T-helper 1 cell treated with Interleukin-12 subunit alpha and Interleukin-12 subunit beta and Interleukin-4 antibody, amounts not matched to agents 30 μg/mL and 1 μg/mL, for 36 hours (primary cell): ENCODE data around the gene WDR7.

Experiments used
- H3K27ac Mint-ChIP-seq: one replicate; pipeline ENCODE4 v1.8.0; 2021; ENCODE audit warnings: mild to moderate bottlenecking, mixed read lengths
- H3K27me3 Mint-ChIP-seq: one replicate; pipeline ENCODE4 v1.8.0; 2021; ENCODE audit warnings: low read depth, mixed read lengths
- H3K36me3 Mint-ChIP-seq: one replicate; pipeline ENCODE4 v1.8.0; 2021; ENCODE audit warnings: low read depth, mixed read lengths
- H3K4me1 Mint-ChIP-seq: one replicate; pipeline ENCODE4 v1.8.0; 2021; ENCODE audit warnings: low read depth, mixed read lengths
- H3K4me3 Mint-ChIP-seq: one replicate; pipeline ENCODE4 v1.8.0; 2021; ENCODE audit warnings: mild to moderate bottlenecking, moderate library complexity, mixed read lengths
- H3K9me3 Mint-ChIP-seq: one replicate; pipeline ENCODE4 v1.8.0; 2021; ENCODE audit warnings: mixed read lengths

WDR7 gene

DNA sequence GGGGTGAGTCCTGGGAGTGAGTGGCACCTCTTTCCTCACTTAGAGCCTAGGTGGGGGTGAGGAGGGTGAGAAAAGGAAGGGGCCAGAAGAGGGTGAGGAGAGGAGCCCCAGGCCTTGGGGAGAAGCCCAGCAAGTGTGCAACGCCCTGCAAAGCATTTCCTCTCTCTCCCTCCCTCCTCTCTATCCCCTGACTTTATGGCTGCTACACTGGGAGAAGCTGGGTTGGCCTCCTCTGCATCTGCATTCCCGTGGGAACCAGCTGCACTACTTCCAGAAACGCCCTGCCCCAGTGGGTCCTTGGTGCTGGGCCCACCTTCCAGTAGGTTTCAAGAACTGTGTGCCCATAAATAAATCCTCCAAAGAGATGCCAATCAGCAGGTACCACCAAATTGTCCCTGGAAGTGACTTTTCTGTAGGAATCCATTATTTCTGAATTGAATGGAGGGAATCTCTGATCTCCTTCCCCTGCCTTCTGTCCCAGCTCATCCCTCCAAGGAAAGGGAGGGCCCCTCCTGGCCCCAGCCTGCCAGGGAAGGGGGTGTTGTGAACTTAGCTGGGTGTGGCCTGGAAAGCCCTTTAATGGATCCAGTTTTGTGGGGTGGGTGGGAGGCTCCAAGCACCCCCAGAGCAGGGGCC lies 400.0 kb downstream of the WDR7 start:
- Mint-ChIP-seq H3K4me3 (no peak overlapping the region), H3K36me3 (no peaks in the 10 kb centered on the region), H3K9me3 (peaks cover 18% of the 10 kb centered on the region), H3K27me3 (peaks cover 3% of the 10 kb centered on the region), H3K27ac (no peak overlapping the region), H3K4me1 (peaks cover 6% of the 10 kb centered on the region)

DNA sequence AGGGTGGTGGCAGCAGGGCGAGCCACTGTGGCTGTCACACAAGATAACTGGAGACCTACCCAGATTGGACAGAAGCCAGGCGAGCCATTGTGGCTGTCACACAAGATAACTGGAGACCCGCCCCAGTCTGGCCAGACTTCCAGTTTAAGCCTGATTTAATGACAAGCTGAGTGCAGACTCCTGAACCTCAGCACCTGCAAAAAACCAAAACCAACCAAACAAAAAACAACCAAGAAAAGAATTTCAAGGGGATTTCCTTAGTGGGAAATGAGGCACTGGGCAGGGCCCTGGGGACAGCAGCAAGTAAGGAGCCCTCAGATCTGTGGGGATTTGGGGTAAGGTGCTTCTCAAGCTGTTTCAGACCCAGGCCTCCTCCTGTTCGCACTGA lies 400.5 kb downstream of the WDR7 start:
- no peak overlapping the region for H3K27ac Mint-ChIP-seq
- H3K9me3 Mint-ChIP-seq: peaks cover 18% of the 10 kb centered on the region
- H3K27me3 Mint-ChIP-seq: peaks cover 3% of the 10 kb centered on the region
- peaks cover 6% of the 10 kb centered on the region for H3K4me1 Mint-ChIP-seq
- no peak overlapping the region for H3K4me3 Mint-ChIP-seq
- no peaks in the 10 kb centered on the region for H3K36me3 Mint-ChIP-seq

DNA sequence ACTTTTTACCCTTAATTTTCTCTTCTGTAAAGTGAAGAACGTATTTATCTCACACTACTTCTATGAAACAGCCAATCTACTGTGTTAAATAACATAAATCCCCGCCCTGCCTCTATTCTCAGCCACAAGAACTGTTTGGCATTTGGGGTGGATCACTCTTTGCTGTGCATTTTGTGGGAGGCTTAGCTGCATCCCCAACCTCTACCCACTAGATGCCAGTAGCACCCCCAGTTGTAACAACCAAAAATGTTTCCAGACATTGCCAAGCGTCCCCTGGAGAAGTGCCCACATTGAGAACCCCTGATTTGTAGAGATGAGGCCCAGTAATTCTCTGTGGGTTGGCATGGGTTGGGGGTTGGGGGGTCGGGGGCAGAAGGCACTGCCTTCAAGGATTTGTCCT lies 401.0 kb downstream of the WDR7 start:
- H3K27me3 Mint-ChIP-seq: peaks cover 3% of the 10 kb centered on the region
- H3K9me3 Mint-ChIP-seq: peaks cover 18% of the 10 kb centered on the region
- H3K27ac Mint-ChIP-seq: no peak overlapping the region
- H3K4me3 Mint-ChIP-seq: no peak overlapping the region
- H3K4me1 Mint-ChIP-seq: peaks cover 6% of the 10 kb centered on the region
- no peaks in the 10 kb centered on the region for H3K36me3 Mint-ChIP-seq

DNA sequence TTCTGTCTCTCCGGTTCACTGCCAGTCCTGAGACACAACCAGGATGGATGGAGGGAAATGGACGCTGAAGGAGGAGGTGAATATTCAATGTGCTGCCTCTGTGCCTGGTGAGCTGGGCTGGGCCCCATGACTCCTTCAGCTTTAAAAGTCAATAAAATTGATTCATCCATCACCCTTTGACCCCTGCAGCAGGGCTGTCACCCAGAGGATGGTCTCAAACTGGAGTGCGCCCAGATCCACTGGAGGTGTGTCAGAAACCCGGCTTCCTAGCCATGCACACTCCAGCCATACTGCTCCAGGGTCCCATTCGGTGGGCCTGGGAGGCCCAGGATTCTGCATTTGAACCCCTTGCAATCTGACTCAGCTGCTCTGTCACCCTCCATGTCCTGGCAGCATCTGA lies 401.6 kb downstream of the WDR7 start:
- no peak overlapping the region for H3K4me3 Mint-ChIP-seq
- peaks cover 18% of the 10 kb centered on the region for H3K9me3 Mint-ChIP-seq
- no peak overlapping the region for H3K27ac Mint-ChIP-seq
- H3K4me1 Mint-ChIP-seq: peaks cover 6% of the 10 kb centered on the region
- no peaks in the 10 kb centered on the region for H3K36me3 Mint-ChIP-seq
- H3K27me3 Mint-ChIP-seq: peaks cover 3% of the 10 kb centered on the region

GRCh38 chr18:57054891-57055290 lies 403.7 kb downstream of the WDR7 start:
- no peak overlapping the region for H3K27ac Mint-ChIP-seq
- H3K4me1 Mint-ChIP-seq: peaks cover 6% of the 10 kb centered on the region
- peaks cover 3% of the 10 kb centered on the region for H3K27me3 Mint-ChIP-seq
- peaks cover 18% of the 10 kb centered on the region for H3K9me3 Mint-ChIP-seq
- no peaks in the 10 kb centered on the region for H3K36me3 Mint-ChIP-seq
- no peak overlapping the region for H3K4me3 Mint-ChIP-seq

DNA sequence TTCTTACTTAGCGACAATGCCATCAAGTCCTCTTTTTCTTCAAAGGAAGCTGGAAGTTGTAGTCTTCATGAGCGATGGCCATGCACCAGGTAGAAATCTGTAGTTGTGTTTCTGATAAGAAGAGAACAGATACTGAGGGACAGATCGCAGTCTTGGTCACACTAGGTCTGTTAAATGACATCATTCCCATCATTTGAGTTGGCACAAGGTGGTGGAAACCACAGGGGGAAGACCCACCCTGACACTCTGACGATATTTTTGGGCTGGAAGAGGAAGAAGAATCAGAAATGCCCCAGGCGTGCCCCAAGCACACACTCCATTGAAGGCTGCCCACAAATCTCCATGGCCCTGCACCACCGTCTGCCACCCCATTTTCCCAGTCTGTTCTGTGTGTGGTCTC lies 406.7 kb downstream of the WDR7 start:
- H3K4me1 Mint-ChIP-seq: peaks cover 3% of the 10 kb centered on the region
- H3K27ac Mint-ChIP-seq: no peak overlapping the region
- no peak overlapping the region for H3K4me3 Mint-ChIP-seq
- peaks cover 18% of the 10 kb centered on the region for H3K9me3 Mint-ChIP-seq
- no peaks in the 10 kb centered on the region for H3K36me3 Mint-ChIP-seq
- H3K27me3 Mint-ChIP-seq: peaks cover 3% of the 10 kb centered on the region

GRCh38 chr18:57058734-57059133 lies 407.6 kb downstream of the WDR7 start:
- no peaks in the 10 kb centered on the region for H3K36me3 Mint-ChIP-seq
- H3K27ac Mint-ChIP-seq: no peak overlapping the region
- peaks cover 3% of the 10 kb centered on the region for H3K27me3 Mint-ChIP-seq
- H3K9me3 Mint-ChIP-seq: peaks cover 18% of the 10 kb centered on the region
- no peak overlapping the region for H3K4me3 Mint-ChIP-seq
- peaks cover 3% of the 10 kb centered on the region for H3K4me1 Mint-ChIP-seq

GRCh38 chr18:57059366-57059765 lies 408.2 kb downstream of the WDR7 start:
- H3K27me3 Mint-ChIP-seq: peaks cover 3% of the 10 kb centered on the region
- no peak overlapping the region for H3K4me3 Mint-ChIP-seq
- H3K36me3 Mint-ChIP-seq: no peaks in the 10 kb centered on the region
- peaks cover 18% of the 10 kb centered on the region for H3K9me3 Mint-ChIP-seq
- no peak overlapping the region for H3K27ac Mint-ChIP-seq
- H3K4me1 Mint-ChIP-seq: peaks cover 3% of the 10 kb centered on the region

- no peaks in the 10 kb centered on the region for H3K36me3 Mint-ChIP-seq
- H3K9me3 Mint-ChIP-seq: peaks cover 3% of the 10 kb centered on the region
Measured at GRCh38 chr18:57060814-57061213, 409.7 kb downstream of the WDR7 start.

DNA sequence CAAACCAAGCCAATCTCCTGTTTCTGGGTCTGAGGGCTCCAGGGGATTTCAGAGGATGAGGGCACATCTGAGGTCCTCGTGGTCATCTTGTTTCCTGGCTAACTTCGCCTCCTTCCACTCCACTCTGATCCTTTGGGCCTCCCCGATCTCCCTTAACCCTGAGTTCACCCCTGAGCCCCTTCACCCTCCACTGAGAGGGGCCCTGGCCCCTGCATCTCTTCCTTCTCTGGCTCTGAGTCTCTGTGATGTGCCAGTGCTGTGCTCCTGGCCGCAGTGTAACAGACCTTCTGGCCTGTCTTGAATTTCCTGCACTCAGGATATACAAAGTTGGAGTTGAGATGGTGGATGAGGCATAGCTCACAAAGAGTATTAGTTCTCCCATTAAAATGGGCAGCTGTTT lies 411.0 kb downstream of the WDR7 start:
- Mint-ChIP-seq H3K27ac (no peak overlapping the region), H3K27me3 (no peaks in the 10 kb centered on the region), H3K36me3 (no peaks in the 10 kb centered on the region), H3K4me3 (no peak overlapping the region), H3K9me3 (no peaks in the 10 kb centered on the region), H3K4me1 (peaks cover 3% of the 10 kb centered on the region)

More at GRCh38 chr18:57060814-57061213, 409.7 kb downstream of the WDR7 start:
- H3K27ac Mint-ChIP-seq: no peak overlapping the region
- peaks cover 3% of the 10 kb centered on the region for H3K4me1 Mint-ChIP-seq
- no peak overlapping the region for H3K4me3 Mint-ChIP-seq
- H3K27me3 Mint-ChIP-seq: peaks cover 1% of the 10 kb centered on the region

DNA sequence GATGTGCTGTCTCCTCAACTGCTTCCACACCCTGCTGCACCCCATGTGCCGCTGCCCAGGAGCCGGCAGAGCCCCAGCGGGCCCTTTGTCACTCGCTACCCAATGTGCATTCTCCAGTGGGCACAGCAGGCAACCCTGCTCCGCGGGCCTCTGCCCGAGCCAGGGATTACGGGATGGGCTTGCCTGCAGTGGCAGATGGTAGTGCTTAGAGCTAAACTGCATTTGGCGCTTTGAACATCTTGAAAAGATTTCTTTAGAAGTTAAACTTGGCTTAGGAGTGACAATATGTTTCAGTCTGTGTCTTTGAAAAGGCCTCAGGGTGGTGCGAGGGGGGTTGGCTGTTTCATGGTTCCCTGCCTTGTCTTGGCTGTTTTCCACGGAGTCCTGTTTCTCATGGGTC lies 411.7 kb downstream of the WDR7 start:
- Mint-ChIP-seq H3K9me3 (no peaks in the 10 kb centered on the region), H3K4me3 (no peak overlapping the region), H3K27me3 (no peaks in the 10 kb centered on the region), H3K4me1 (peaks cover 3% of the 10 kb centered on the region), H3K36me3 (no peaks in the 10 kb centered on the region), H3K27ac (no peak overlapping the region)

DNA sequence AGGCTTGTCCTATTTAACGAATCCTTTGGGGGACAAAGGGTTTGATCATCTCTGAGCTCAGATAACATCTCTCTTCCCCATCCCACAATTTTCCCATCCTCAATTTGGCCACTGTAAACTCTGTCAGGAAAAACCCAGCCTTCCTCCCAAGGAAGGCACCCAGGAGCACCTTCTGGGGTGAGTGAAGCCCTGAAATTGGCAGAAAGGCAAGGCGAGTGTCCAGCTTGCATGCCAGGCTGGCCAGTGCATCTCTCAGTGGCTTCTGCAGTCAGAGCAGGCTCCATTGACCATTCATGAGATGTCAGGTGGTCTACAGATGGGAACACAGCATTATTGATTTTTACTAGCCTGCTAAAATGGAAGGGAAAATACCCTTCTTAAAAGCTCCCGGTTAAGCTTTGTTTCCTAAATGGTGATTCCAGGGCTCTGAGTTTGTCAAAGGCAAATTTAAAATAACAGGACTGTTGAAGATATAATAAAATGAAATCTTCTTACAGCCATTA lies 412.5 kb downstream of the WDR7 start:
- H3K27ac Mint-ChIP-seq: no peak overlapping the region
- peaks cover 3% of the 10 kb centered on the region for H3K4me1 Mint-ChIP-seq
- no peak overlapping the region for H3K4me3 Mint-ChIP-seq
- H3K9me3 Mint-ChIP-seq: no peaks in the 10 kb centered on the region
- H3K27me3 Mint-ChIP-seq: no peaks in the 10 kb centered on the region
- no peaks in the 10 kb centered on the region for H3K36me3 Mint-ChIP-seq

DNA sequence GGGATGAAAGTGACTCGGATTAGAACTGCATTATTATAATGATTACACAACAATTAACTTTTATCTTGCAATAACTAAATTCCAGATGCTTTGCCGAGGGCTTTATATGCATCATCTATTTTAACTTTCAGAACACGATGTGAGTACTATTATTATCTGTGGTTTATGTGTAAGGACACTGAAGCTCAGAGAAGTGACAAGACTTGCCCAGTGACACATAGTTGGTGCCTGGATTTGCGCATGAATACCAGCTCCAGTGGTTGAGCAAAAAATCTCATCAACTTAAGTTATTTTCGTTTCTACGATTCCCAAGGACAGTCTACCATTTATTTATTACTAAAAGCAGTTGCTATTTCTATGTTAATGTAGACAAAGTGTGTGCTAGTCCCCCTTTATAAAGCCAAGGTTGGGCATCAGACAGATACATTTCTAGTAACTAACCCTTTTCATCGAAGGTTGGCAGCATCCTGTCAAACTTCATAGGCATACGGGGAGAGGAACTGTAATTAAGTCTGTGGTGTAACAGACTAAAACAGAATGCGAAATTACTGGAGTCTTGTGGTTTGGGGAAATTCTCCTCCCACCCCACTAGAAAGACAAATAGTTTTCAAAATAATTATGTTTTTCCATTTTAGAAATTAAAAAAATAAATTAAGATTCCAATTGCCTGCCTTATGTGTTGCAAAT lies 422.5 kb downstream of the WDR7 start:
- H3K27me3 Mint-ChIP-seq: peaks cover 4% of the 10 kb centered on the region
- H3K4me1 Mint-ChIP-seq: peaks cover 13% of the 10 kb centered on the region
- no peaks in the 10 kb centered on the region for H3K9me3 Mint-ChIP-seq
- no peaks in the 10 kb centered on the region for H3K36me3 Mint-ChIP-seq
- H3K4me3 Mint-ChIP-seq: no peak overlapping the region
- no peak overlapping the region for H3K27ac Mint-ChIP-seq

- H3K9me3 Mint-ChIP-seq: no peaks in the 10 kb centered on the region
- H3K27ac Mint-ChIP-seq: no peak overlapping the region
- no peaks in the 10 kb centered on the region for H3K36me3 Mint-ChIP-seq
- H3K4me1 Mint-ChIP-seq: peaks cover 13% of the 10 kb centered on the region
- peaks cover 8% of the 10 kb centered on the region for H3K27me3 Mint-ChIP-seq
- H3K4me3 Mint-ChIP-seq: no peak overlapping the region
Measured at GRCh38 chr18:57075716-57076400, 424.7 kb downstream of the WDR7 start.
